ENCODE measurements around the gene MAP4K5. TPM values are rescaled to one million over a fixed set of nuclear protein-coding genes. Genes with fewer than 3 reads are reported as not detected.

Gene MAP4K5
- polyA plus RNA-seq, 2 of the 4 experiments (the other 2 are of a cell fraction) = 18.7 to 30.8 TPM

DNA sequence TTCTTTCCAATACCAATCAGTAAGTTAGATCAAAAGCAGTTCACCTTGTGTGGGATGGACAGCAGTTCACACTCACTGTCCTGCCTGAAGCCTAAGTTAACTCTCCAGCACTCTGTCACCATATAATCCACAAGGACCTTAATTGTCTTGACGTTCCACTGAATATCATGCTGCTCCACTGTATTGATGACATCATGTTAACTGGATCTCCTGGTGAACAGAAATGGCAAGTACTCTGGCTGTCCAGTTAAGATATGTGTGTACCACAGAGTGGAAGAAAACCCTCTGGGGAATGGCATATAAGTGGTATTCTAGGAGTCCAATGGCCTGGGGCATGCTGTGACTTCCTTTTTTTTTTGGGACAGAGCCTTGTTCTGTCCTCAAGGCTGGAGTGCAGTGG is 151.9 kb downstream of the MAP4K5 start:
- H3K27ac ChIP-seq = no peak overlapping the region
- no peak for FAIRE-seq
- H3K4me1 ChIP-seq = peaks cover 6% of the 10 kb centered on the region; the same call in 2 of the 3 replicates
- H3K4me2 ChIP-seq = no peak overlapping the region
- POLR2A ChIA-PET = no interaction called here
- no peak for ATAC-seq
- 100% methylated on average over 1 of the region's 1 CpG for WGBS (ENCODE audit: missing lambda C conversion rate)
- CTCF ChIA-PET = interaction anchor here (1.3 kb wide), 1 partner anchor 12 kb away, joined by 3 read pairs; no protein-coding TSS in a partner anchor
- H3K4me3 ChIP-seq = no peak overlapping the region
- TF ChIP-seq ZFP36 (IDR thresholded peaks at IDR 0.05; ENCODE audit: borderline replicate concordance, partially characterized antibody) (no peak), ZNF302 (CRISPR knock-in tag; IDR thresholded peaks at IDR 0.05) (no peak)
- TF ChIP-seq, protein P1, sequence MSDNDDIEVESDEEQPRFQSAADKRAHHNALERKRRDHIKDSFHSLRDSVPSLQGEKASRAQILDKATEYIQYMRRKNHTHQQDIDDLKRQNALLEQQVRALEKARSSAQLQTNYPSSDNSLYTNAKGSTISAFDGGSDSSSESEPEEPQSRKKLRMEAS (IDR thresholded peaks at IDR 0.05) = no peak
- no peaks in the 10 kb centered on the region for H3K9me3 ChIP-seq
- DNase-seq (ENCODE audit: low read depth in 1 of 2, low spot score in 1 of 2) = no peak

DNA sequence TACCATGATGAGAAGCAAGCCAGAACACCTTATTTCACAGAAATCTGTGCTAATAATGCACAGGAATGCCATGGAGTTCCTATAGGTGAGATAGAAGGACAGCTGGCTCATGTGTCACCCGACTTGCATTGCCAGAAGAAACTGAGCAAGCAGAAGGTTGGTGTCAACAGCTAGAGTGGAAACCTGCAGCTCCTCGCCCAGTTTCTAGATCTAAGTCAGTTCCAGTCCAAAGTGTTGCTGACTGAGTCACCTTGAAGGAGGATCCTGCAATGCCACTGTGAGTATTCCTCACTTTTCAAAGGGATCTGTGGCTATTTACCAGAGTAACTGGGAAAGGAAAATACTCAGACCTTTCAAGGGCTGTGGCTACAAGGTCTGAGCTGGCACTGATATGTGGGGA is 152.8 kb downstream of the MAP4K5 start:
- Histone ChIP-seq H3K4me2 (no peak overlapping the region), H3K4me3 (no peak overlapping the region), H3K4me1 (peaks cover 6% of the 10 kb centered on the region; the same call in 2 of the 3 replicates), H3K27ac (no peak overlapping the region), H3K9me3 (no peaks in the 10 kb centered on the region)
- ChIA-PET CTCF (interaction anchor here (1.5 kb wide), 1 partner anchor 14 kb away, joined by 5 read pairs; no protein-coding TSS in a partner anchor), POLR2A (no interaction called here)
- no peak for DNase-seq (ENCODE audit: low read depth in 1 of 2, low spot score in 1 of 2)
- no peak for ATAC-seq
- FAIRE-seq = no peak
- TF ChIP-seq MAFK (IDR thresholded peaks at IDR 0.05; ENCODE audit: partially characterized antibody) (no peak), CBX2 (IDR thresholded peaks at IDR 0.05; ENCODE audit: borderline replicate concordance, low read depth) (no peak), JUN (IDR thresholded peaks at IDR 0.05) (no peak), RFX5 (IDR thresholded peaks at IDR 0.05) (no peak), NFE2L2 (conservative IDR thresholded peaks at IDR 0.05; ENCODE audit: low read length) (no peak), TP53 (CRISPR knock-in tag; IDR thresholded peaks at IDR 0.05) (no peak), ZNF302 (CRISPR knock-in tag; IDR thresholded peaks at IDR 0.05) (no peak), BCL3 (IDR thresholded peaks at IDR 0.05) (no peak), CHD2 (IDR thresholded peaks at IDR 0.05; ENCODE audit: low read length, partially characterized antibody) (no peak), HDAC2 (IDR thresholded peaks at IDR 0.05) (no peak)
- TF ChIP-seq, protein P2, sequence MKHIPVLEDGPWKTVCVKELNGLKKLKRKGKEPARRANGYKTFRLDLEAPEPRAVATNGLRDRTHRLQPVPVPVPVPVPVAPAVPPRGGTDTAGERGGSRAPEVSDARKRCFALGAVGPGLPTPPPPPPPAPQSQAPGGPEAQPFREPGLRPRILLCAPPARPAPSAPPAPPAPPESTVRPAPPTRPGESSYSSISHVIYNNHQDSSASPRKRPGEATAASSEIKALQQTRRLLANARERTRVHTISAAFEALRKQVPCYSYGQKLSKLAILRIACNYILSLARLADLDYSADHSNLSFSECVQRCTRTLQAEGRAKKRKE (CRISPR knock-in tag; IDR thresholded peaks at IDR 0.05; ENCODE audit: low read depth) = no peak
- WGBS (ENCODE audit: missing lambda C conversion rate) = 83% methylated on average over 2 of the region's 2 CpGs

GRCh38 chr14:50377550-50378085 is 154.8 kb downstream of the MAP4K5 start:
- Histone ChIP-seq H3K9me3 (no peaks in the 10 kb centered on the region), H3K4me1 (peaks cover 6% of the 10 kb centered on the region; the same call in 2 of the 3 replicates), H3K4me3 (no peak overlapping the region), H3K27ac (no peak overlapping the region), H3K4me2 (no peak overlapping the region)
- CTCF ChIA-PET = interaction anchor here (1.0 kb wide), 1 partner anchor 67 kb away, joined by 3 read pairs; no protein-coding TSS in a partner anchor
- DNase-seq (ENCODE audit: low read depth in 1 of 2, low spot score in 1 of 2) = no peak
- 79% methylated on average over 4 of the region's 4 CpGs for WGBS (ENCODE audit: missing lambda C conversion rate)
- FAIRE-seq = no peak
- TF ChIP-seq TFCP2L1 (CRISPR knock-in tag; IDR thresholded peaks at IDR 0.05) (no peak), BHLHE40 (IDR thresholded peaks at IDR 0.05; ENCODE audit: low read depth, low read length) (no peak), CBX2 (IDR thresholded peaks at IDR 0.05; ENCODE audit: borderline replicate concordance, low read depth) (no peak), E2F6 (IDR thresholded peaks at IDR 0.05; ENCODE audit: borderline replicate concordance, low read depth) (no peak), BCL3 (IDR thresholded peaks at IDR 0.05) (no peak), HOXB5 (CRISPR knock-in tag; IDR thresholded peaks at IDR 0.05) (no peak), MAFK (IDR thresholded peaks at IDR 0.05; ENCODE audit: partially characterized antibody) (no peak), HES2 (IDR thresholded peaks at IDR 0.05) (no peak), MYC (IDR thresholded peaks at IDR 0.05; ENCODE audit: borderline replicate concordance, low read length) (no peak)
- no peak for ATAC-seq
- POLR2A ChIA-PET = no interaction called here

All from A549 (cell line).